MCF 10A (cell line): Measurements from ENCODE around the gene MTFMT. TPM values are rescaled to one million over a fixed set of nuclear protein-coding genes. Genes with fewer than 3 reads are reported as not detected.

Source experiments
- BruUV-seq: library from RNA; stranded (reverse); fragments of 400-500 nt; replicated peaks from 2 replicates; lab custom pipeline; 2021; lab: Mats Ljungman, UMichigan
- CTCF ChIA-PET: fragments of 300-600 bp; sonication (Branson Sonifier 250); formaldehyde crosslinking; extraction: SDS; loops from one replicate; lab custom pipeline; 2021; ENCODE audit warnings: antibody characterized with exemption, inconsistent platforms; lab: Yijun Ruan, JAX
- POLR2A ChIA-PET: fragments of 300-600, 350-650 bp; sonication (Branson Sonifier 250); formaldehyde crosslinking; extraction: SDS; loops from one replicate; lab custom pipeline; 2020; ENCODE audit warnings: antibody characterized with exemption, inconsistent platforms; lab: Yijun Ruan, JAX
- DNase-seq: peaks from one replicate; pipeline ENCODE4 v3.0.0-alpha.2; 2018; ENCODE audit not compliant: unreplicated experiment
- H3K27ac Mint-ChIP-seq: one replicate; pipeline ENCODE4 v1.8.0; 2022; ENCODE audit warnings: mild to moderate bottlenecking, low read depth, mixed read lengths; ENCODE audit not compliant: unreplicated experiment
- H3K27me3 Mint-ChIP-seq: one replicate; pipeline ENCODE4 v1.8.0; 2022; ENCODE audit warnings: mixed read lengths; ENCODE audit not compliant: insufficient read depth, unreplicated experiment
- H3K36me3 Mint-ChIP-seq: one replicate; pipeline ENCODE4 v1.8.0; 2022; ENCODE audit warnings: mild to moderate bottlenecking, moderate library complexity, mixed read lengths; ENCODE audit not compliant: insufficient read depth, unreplicated experiment
- H3K4me1 Mint-ChIP-seq: one replicate; pipeline ENCODE4 v1.8.0; 2022; ENCODE audit warnings: mixed read lengths; ENCODE audit not compliant: insufficient read depth, unreplicated experiment
- H3K4me3 Mint-ChIP-seq: one replicate; pipeline ENCODE4 v1.8.0; 2022; ENCODE audit warnings: mild to moderate bottlenecking, moderate library complexity, mixed read lengths; ENCODE audit not compliant: unreplicated experiment
- H3K9me3 Mint-ChIP-seq: one replicate; pipeline ENCODE4 v1.8.0; 2022; ENCODE audit warnings: mixed read lengths; ENCODE audit not compliant: unreplicated experiment
- CTCF ChIP-seq: fragments of 200-600 bp; IDR thresholded peaks from one replicate; pipeline ENCODE4 v1.8.0; 2022; ENCODE audit warnings: antibody characterized with exemption, mild to moderate bottlenecking; ENCODE audit not compliant: unreplicated experiment
- intact Hi-C: fragments of 100-400 bp; cut with micrococcal nuclease; formaldehyde crosslinking; loops from 2 replicates; pipeline ENCODE4 v1.14.1; 2022
- total RNA-seq: library from RNA; stranded (reverse); gene quantifications from 2 replicates; pipeline ENCODE4 v1.2.3, GENCODE V29; 2022

The MTFMT gene
- total RNA-seq, 1 experiment from 2014 or later: 15.9 TPM

- ChIA-PET CTCF (interaction anchor here (0.9 to 3.1 kb wide), 4 partner anchors 9 to 59 kb away, joined by 3 to 12 read pairs (median 8); no protein-coding TSS in a partner anchor), POLR2A (interaction anchor here (0.6 to 2.9 kb wide), 2 partner anchors 9 to 1249 kb away, joined by 3 to 12 read pairs; no protein-coding TSS in a partner anchor)
- no peak for TF ChIP-seq CTCF
- peak overlapping the region; percentile 68 for H3K27ac Mint-ChIP-seq
- no peaks in the 10 kb centered on the region for H3K9me3 Mint-ChIP-seq
- BruUV-seq: no TSS peak
- intact Hi-C loops: no loop called here
- H3K27me3 Mint-ChIP-seq: no peaks in the 10 kb centered on the region
- no peak overlapping the region for H3K4me3 Mint-ChIP-seq
- H3K36me3 Mint-ChIP-seq: no peaks in the 10 kb centered on the region
- no peak for DNase-seq
- H3K4me1 Mint-ChIP-seq: peaks cover 12% of the 10 kb centered on the region
Measured at GRCh38 chr15:65042776-65043327, 13.4 kb upstream of the MTFMT start.

GRCh38 chr15:65041787-65042186 lies 12.3 kb upstream of the MTFMT start:
- CTCF ChIA-PET: interaction anchor here (1.0 to 3.1 kb wide), 3 partner anchors 11 to 60 kb away, joined by 3 to 12 read pairs (median 11); no protein-coding TSS in a partner anchor
- POLR2A ChIA-PET: interaction anchor here (2.9 kb wide), 1 partner anchor 8 kb away, joined by 12 read pairs; no protein-coding TSS in a partner anchor
- no TSS peak for BruUV-seq
- H3K36me3 Mint-ChIP-seq: no peaks in the 10 kb centered on the region
- intact Hi-C loops: no loop called here
- H3K9me3 Mint-ChIP-seq: no peaks in the 10 kb centered on the region
- peaks cover 12% of the 10 kb centered on the region for H3K4me1 Mint-ChIP-seq
- H3K4me3 Mint-ChIP-seq: no peak overlapping the region
- H3K27me3 Mint-ChIP-seq: no peaks in the 10 kb centered on the region
- DNase-seq: no peak
- H3K27ac Mint-ChIP-seq: no peak overlapping the region
- TF ChIP-seq CTCF: no peak

- Mint-ChIP-seq H3K4me1 (peaks cover 12% of the 10 kb centered on the region), H3K27ac (no peak overlapping the region), H3K36me3 (no peaks in the 10 kb centered on the region), H3K4me3 (no peak overlapping the region), H3K9me3 (no peaks in the 10 kb centered on the region), H3K27me3 (no peaks in the 10 kb centered on the region)
- no peak for DNase-seq
- ChIA-PET POLR2A (no interaction called here), CTCF (interaction anchor here (0.6 to 0.7 kb wide), 2 partner anchors 14 to 45 kb away, joined by 3 read pairs; no protein-coding TSS in a partner anchor)
- no peak for TF ChIP-seq CTCF
- BruUV-seq: no TSS peak
- intact Hi-C loops: no loop called here
Measured at GRCh38 chr15:65040461-65040860, 11.0 kb upstream of the MTFMT start.

- no peak overlapping the region for H3K27ac Mint-ChIP-seq
- H3K36me3 Mint-ChIP-seq: no peaks in the 10 kb centered on the region
- CTCF ChIA-PET: interaction anchor here (0.6 kb wide), 1 partner anchor 304 kb away, joined by 5 read pairs; no protein-coding TSS in a partner anchor
- POLR2A ChIA-PET: no interaction called here
- H3K4me3 Mint-ChIP-seq: no peak overlapping the region
- no peak for TF ChIP-seq CTCF
- no peaks in the 10 kb centered on the region for H3K27me3 Mint-ChIP-seq
- DNase-seq: no peak
- peaks cover 6% of the 10 kb centered on the region for H3K4me1 Mint-ChIP-seq
- intact Hi-C loops: no loop called here
- no peaks in the 10 kb centered on the region for H3K9me3 Mint-ChIP-seq
- no TSS peak for BruUV-seq
Measured at GRCh38 chr15:65038836-65039235, 9.4 kb upstream of the MTFMT start.
